ENCODE data around the gene NPEPPS. TPM values are rescaled to one million over a fixed set of nuclear protein-coding genes. Genes with fewer than 3 reads are reported as not detected.

The NPEPPS gene
- total and polyA plus RNA-seq, 2 of the 8 experiments (the other 6 are each of a cell fraction or from before 2014, with no cell fraction given): 53.6 to 118 TPM

- TF ChIP-seq, protein P1, sequence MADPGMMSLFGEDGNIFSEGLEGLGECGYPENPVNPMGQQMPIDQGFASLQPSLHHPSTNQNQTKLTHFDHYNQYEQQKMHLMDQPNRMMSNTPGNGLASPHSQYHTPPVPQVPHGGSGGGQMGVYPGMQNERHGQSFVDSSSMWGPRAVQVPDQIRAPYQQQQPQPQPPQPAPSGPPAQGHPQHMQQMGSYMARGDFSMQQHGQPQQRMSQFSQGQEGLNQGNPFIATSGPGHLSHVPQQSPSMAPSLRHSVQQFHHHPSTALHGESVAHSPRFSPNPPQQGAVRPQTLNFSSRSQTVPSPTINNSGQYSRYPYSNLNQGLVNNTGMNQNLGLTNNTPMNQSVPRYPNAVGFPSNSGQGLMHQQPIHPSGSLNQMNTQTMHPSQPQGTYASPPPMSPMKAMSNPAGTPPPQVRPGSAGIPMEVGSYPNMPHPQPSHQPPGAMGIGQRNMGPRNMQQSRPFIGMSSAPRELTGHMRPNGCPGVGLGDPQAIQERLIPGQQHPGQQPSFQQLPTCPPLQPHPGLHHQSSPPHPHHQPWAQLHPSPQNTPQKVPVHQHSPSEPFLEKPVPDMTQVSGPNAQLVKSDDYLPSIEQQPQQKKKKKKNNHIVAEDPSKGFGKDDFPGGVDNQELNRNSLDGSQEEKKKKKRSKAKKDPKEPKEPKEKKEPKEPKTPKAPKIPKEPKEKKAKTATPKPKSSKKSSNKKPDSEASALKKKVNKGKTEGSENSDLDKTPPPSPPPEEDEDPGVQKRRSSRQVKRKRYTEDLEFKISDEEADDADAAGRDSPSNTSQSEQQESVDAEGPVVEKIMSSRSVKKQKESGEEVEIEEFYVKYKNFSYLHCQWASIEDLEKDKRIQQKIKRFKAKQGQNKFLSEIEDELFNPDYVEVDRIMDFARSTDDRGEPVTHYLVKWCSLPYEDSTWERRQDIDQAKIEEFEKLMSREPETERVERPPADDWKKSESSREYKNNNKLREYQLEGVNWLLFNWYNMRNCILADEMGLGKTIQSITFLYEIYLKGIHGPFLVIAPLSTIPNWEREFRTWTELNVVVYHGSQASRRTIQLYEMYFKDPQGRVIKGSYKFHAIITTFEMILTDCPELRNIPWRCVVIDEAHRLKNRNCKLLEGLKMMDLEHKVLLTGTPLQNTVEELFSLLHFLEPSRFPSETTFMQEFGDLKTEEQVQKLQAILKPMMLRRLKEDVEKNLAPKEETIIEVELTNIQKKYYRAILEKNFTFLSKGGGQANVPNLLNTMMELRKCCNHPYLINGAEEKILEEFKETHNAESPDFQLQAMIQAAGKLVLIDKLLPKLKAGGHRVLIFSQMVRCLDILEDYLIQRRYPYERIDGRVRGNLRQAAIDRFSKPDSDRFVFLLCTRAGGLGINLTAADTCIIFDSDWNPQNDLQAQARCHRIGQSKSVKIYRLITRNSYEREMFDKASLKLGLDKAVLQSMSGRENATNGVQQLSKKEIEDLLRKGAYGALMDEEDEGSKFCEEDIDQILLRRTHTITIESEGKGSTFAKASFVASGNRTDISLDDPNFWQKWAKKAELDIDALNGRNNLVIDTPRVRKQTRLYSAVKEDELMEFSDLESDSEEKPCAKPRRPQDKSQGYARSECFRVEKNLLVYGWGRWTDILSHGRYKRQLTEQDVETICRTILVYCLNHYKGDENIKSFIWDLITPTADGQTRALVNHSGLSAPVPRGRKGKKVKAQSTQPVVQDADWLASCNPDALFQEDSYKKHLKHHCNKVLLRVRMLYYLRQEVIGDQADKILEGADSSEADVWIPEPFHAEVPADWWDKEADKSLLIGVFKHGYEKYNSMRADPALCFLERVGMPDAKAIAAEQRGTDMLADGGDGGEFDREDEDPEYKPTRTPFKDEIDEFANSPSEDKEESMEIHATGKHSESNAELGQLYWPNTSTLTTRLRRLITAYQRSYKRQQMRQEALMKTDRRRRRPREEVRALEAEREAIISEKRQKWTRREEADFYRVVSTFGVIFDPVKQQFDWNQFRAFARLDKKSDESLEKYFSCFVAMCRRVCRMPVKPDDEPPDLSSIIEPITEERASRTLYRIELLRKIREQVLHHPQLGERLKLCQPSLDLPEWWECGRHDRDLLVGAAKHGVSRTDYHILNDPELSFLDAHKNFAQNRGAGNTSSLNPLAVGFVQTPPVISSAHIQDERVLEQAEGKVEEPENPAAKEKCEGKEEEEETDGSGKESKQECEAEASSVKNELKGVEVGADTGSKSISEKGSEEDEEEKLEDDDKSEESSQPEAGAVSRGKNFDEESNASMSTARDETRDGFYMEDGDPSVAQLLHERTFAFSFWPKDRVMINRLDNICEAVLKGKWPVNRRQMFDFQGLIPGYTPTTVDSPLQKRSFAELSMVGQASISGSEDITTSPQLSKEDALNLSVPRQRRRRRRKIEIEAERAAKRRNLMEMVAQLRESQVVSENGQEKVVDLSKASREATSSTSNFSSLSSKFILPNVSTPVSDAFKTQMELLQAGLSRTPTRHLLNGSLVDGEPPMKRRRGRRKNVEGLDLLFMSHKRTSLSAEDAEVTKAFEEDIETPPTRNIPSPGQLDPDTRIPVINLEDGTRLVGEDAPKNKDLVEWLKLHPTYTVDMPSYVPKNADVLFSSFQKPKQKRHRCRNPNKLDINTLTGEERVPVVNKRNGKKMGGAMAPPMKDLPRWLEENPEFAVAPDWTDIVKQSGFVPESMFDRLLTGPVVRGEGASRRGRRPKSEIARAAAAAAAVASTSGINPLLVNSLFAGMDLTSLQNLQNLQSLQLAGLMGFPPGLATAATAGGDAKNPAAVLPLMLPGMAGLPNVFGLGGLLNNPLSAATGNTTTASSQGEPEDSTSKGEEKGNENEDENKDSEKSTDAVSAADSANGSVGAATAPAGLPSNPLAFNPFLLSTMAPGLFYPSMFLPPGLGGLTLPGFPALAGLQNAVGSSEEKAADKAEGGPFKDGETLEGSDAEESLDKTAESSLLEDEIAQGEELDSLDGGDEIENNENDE (IDR thresholded peaks at IDR 0.05; ENCODE audit: insufficient replicate concordance, low read length): no peak
- TF ChIP-seq TAF7 (optimal IDR thresholded peaks at IDR 0.05; ENCODE audit: borderline replicate concordance, low read depth, low read length): no peak
- no peak for TF ChIP-seq CTBP2 (IDR thresholded peaks at IDR 0.05; ENCODE audit: borderline replicate concordance, insufficient read depth, insufficient read length, low read length)
- no peak for TF ChIP-seq EGR1 (IDR thresholded peaks at IDR 0.05; ENCODE audit: borderline replicate concordance, low read depth, low read length)
- TF ChIP-seq CTCF (IDR thresholded peaks at IDR 0.05; ENCODE audit: control extremely low read depth in 1 of 3, insufficient read depth in 1 of 3, low read depth in 1 of 3, low read length in 3 of 3): no peak
These were observed 139.2 kb downstream of the NPEPPS start (continued) for GRCh38 chr17:47670064-47670463.

Data from H1 (cell line).